GF-D8 (cell line): ENCODE data around the gene HOXA10.

ENCODE experiments used
- DNase-seq: peaks from one replicate; lab custom pipeline; 2025; lab: John Stamatoyannopoulos, UW

The HOXA10 gene

GRCh38 chr7:27203365-27203953, 29.3 kb upstream of the HOXA10 start:
- peak; percentile 24 for DNase-seq

GRCh38 chr7:27202862-27203134, 28.7 kb upstream of the HOXA10 start:
- DNase-seq: no peak

GRCh38 chr7:27202018-27202861, 28.1 kb upstream of the HOXA10 start:
- no peak for DNase-seq

GRCh38 chr7:27201580-27202017, 27.5 kb upstream of the HOXA10 start:
- DNase-seq: no peak

GRCh38 chr7:27200761-27201579, 26.9 kb upstream of the HOXA10 start:
- DNase-seq: peak; percentile 77

GRCh38 chr7:27199849-27200760, 26.0 kb upstream of the HOXA10 start, which contains the start of gene HOXA13:
HOXA13 (minus strand) TSS chr7:27200091; CDS start chr7:27200077, 14 bp downstream.
- DNase-seq: peak; percentile 86

- DNase-seq: no peak
These were observed 25.0 kb upstream of the HOXA10 start for GRCh38 chr7:27198871-27199801.

- no peak for DNase-seq
These were observed 24.2 kb upstream of the HOXA10 start for GRCh38 chr7:27198138-27198841.

- DNase-seq: no peak
These were observed 23.3 kb upstream of the HOXA10 start for GRCh38 chr7:27197137-27198042.

GRCh38 chr7:27196287-27196767, 22.2 kb upstream of the HOXA10 start:
- peak; percentile 79 for DNase-seq

GRCh38 chr7:27194686-27195379, 20.7 kb upstream of the HOXA10 start:
- no peak for DNase-seq

- DNase-seq: no peak
These were observed 19.9 kb upstream of the HOXA10 start for GRCh38 chr7:27194002-27194352.

- DNase-seq: no peak
These were observed 19.3 kb upstream of the HOXA10 start for GRCh38 chr7:27193335-27194001.

- DNase-seq: no peak
These were observed 18.6 kb upstream of the HOXA10 start for GRCh38 chr7:27192546-27193334.

- no peak for DNase-seq
These were observed 17.9 kb upstream of the HOXA10 start for GRCh38 chr7:27191833-27192545.

GRCh38 chr7:27191161-27191731, 17.1 kb upstream of the HOXA10 start:
- DNase-seq: no peak
